ENCODE measurements around the gene SELENOI.

GRCh38 chr2:26438926-26439325 lies 93.0 kb downstream of the SELENOI start:
- TF ChIP-seq CTCF (conservative IDR thresholded peaks at IDR 0.05; ENCODE audit: low read depth in 2 of 2) (no peak), EZH2 (IDR thresholded peaks at IDR 0.05; ENCODE audit: low read depth, unreplicated experiment) (no peak), POLR2AphosphoS5 (IDR thresholded peaks at IDR 0.05; ENCODE audit: low read depth) (no peak), EZH2phosphoT487 (IDR thresholded peaks at IDR 0.05; ENCODE audit: unreplicated experiment) (no peak), JUNB (IDR thresholded peaks at IDR 0.05; ENCODE audit: unreplicated experiment) (no peak)
- TF ChIP-seq, protein P1, sequence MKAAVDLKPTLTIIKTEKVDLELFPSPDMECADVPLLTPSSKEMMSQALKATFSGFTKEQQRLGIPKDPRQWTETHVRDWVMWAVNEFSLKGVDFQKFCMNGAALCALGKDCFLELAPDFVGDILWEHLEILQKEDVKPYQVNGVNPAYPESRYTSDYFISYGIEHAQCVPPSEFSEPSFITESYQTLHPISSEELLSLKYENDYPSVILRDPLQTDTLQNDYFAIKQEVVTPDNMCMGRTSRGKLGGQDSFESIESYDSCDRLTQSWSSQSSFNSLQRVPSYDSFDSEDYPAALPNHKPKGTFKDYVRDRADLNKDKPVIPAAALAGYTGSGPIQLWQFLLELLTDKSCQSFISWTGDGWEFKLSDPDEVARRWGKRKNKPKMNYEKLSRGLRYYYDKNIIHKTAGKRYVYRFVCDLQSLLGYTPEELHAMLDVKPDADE (IDR thresholded peaks at IDR 0.05): no peak
